Large intestine (tissue), 3 donors: Measurements from ENCODE around the gene PTPN12. TPM values are rescaled to one million over a fixed set of nuclear protein-coding genes. Genes with fewer than 3 reads are reported as not detected.
A peak's percentile ranks its signal among the peaks of the same experiment; 100 is the strongest.

Experiments
- DNase-seq, 2 donors: peaks; one replicate each; pipeline versions ENCODE4 v3.0.0 to v3.0.0-alpha.2; 2013
- H3K27ac ChIP-seq: one replicate; pipeline ENCODE4 v1.5.1; 2013; ENCODE audit warnings: low read length
- H3K27me3 ChIP-seq: 2 replicates; pipeline ENCODE4 v1.6.1; 2013; ENCODE audit warnings: low read length; ENCODE audit not compliant: control insufficient read depth, insufficient read depth
- H3K36me3 ChIP-seq: 2 replicates; pipeline ENCODE4 v1.6.1; 2013; ENCODE audit warnings: low read length; ENCODE audit not compliant: control insufficient read depth, insufficient read depth
- H3K4me1 ChIP-seq: one replicate; pipeline ENCODE4 v1.6.1; 2013; ENCODE audit warnings: low read length; ENCODE audit not compliant: control insufficient read depth, insufficient read depth
- H3K4me3 ChIP-seq: one replicate; pipeline ENCODE4 v1.5.1; 2013; ENCODE audit warnings: low read length
- H3K9me3 ChIP-seq: one replicate; pipeline ENCODE4 v1.6.1; 2013; ENCODE audit warnings: mild to moderate bottlenecking, low read depth, low read length, moderate library complexity; ENCODE audit not compliant: control insufficient read depth
- WGBS: methylation state at CpG from one replicate; pipeline ENCODE4 v1.1.5; 2013; ENCODE audit warnings: low lambda C conversion rate; ENCODE audit not compliant: insufficient coverage; 5-methylcytosine and 5-hydroxymethylcytosine counted together
- polyA plus RNA-seq: library from polyadenylated mRNA; unstranded; fragments of 120-200 nt; gene quantifications from one replicate; pipeline ENCODE4 v1.2.1, GENCODE V29; 2013

Gene PTPN12
- polyA plus RNA-seq, 1 donor: 47.6 TPM

DNA sequence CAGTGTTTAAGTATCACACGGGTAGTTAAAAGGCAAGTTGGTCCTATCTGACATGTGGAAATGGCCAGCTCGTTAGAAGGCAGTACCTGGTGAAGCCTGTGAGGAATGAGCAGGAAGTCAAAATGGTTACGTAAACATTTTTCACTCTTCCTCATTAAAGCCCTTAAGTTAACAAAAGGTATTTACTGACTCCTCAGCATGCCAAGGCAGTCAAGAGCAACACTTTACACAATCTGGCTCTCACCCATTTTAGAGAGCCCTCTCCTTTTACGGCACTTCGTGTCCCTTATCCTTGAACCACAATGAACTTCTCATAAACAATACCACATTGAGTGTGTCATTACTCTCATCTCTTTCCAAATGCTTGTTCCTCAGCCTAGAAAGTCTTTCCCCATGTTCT, 148.1 kb downstream of the PTPN12 start:
- peaks cover 18% of the 10 kb centered on the region for H3K4me1 ChIP-seq
- peak; percentile 13 to 58 for DNase-seq
- 0% methylated on average over 1 of the region's 5 CpGs for WGBS
- H3K27me3 ChIP-seq: no peaks in the 10 kb centered on the region
- H3K9me3 ChIP-seq: no peaks in the 10 kb centered on the region
- H3K27ac ChIP-seq: no peak overlapping the region
- H3K4me3 ChIP-seq: no peak overlapping the region
- H3K36me3 ChIP-seq: peaks cover 21% of the 10 kb centered on the region

DNA sequence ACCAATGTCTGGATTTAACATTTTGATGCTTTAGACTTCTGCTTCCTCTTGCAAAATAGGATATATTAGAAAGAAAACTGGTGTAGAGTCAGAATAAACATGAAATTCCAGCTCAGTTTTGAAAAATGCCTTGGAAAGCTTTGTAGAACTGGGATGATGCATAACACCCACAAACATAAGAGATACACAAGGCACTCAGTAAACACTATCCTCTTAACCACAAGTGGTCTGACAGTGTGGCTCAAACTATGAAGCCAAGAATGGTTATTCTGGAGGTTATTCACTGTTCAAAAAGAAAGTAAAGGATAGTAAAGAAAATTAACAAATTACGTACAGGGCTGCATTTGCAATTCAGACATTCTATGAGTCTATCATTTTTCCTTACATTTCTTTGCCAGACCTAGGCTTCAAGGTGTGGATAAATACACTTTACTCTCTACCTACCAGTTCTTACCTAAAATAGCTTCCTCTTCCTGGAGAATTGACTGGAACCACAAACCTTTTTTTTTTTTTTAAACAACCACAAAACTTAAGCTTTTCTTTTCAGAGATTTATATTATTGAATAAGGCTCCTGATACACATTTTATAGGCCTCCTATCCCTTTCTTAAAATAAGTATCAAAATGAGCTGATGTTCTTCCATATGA, 150.1 kb downstream of the PTPN12 start:
- Histone ChIP-seq H3K4me1 (peaks cover 26% of the 10 kb centered on the region), H3K9me3 (no peaks in the 10 kb centered on the region), H3K27ac (no peak overlapping the region)

GRCh38 chr7:77687747-77688144, 150.7 kb downstream of the PTPN12 start:
- H3K36me3 ChIP-seq: peaks cover 14% of the 10 kb centered on the region
- no peaks in the 10 kb centered on the region for H3K9me3 ChIP-seq
- peaks cover 26% of the 10 kb centered on the region for H3K4me1 ChIP-seq
- DNase-seq: no peak
- no peaks in the 10 kb centered on the region for H3K27me3 ChIP-seq
- no CpG with 5 or more reads among the region's 1 CpG for WGBS
- H3K4me3 ChIP-seq: no peak overlapping the region
- no peak overlapping the region for H3K27ac ChIP-seq

More for the DNA sequence above, 150.1 kb downstream of the PTPN12 start:
- Histone ChIP-seq H3K36me3 (peaks cover 18% of the 10 kb centered on the region), H3K27me3 (no peaks in the 10 kb centered on the region), H3K4me3 (no peak overlapping the region)
- DNase-seq: no peak
- WGBS: 89% methylated on average over 1 of the region's 1 CpG

Other genes with a start within 250 kb of the PTPN12 start
- gene GSAP, start 120.9 kb upstream of the PTPN12 start, polyA plus RNA-seq: 13.6 TPM
- 17.2 TPM for gene RSBN1L, start 159.2 kb downstream of the PTPN12 start, polyA plus RNA-seq